ENCODE data around the gene LSS.

GRCh38 chr21:46253610-46254124 lies 25.1 kb upstream of the LSS start:
- TF ChIP-seq CTCF (IDR thresholded peaks at IDR 0.05) = no peak
- TF ChIP-seq POLR2A (IDR thresholded peaks at IDR 0.05) = no peak

All from vagina (tissue), 2 donors.